Naive thymus-derived CD8-positive, alpha-beta T cell (primary cell): ENCODE data around the gene MZT2B. TPM values are rescaled to one million over a fixed set of nuclear protein-coding genes. Genes with fewer than 3 reads are reported as not detected.
A peak's percentile ranks its signal among the peaks of the same experiment; 100 is the strongest.
"Not testable (repeated sequence)": the region's sequence is repeated elsewhere in the genome, so short reads cannot be mapped to it uniquely, and the experiment has no call there.

ENCODE experiments used
- ATAC-seq, 2 donors: fragments of 150-1000 bp; cut with Tn5 transposase in 1 of 2; sonication (Bioruptor Pico), chemical (Tn5 transposase) in 1 of 2; 1 replicate in 1 of 2; 2 replicates in 1 of 2; pipeline ENCODE4 v1.10.0; 2021; ENCODE audit warnings: mild to moderate bottlenecking in 2 of 2, moderate library complexity in 2 of 2
- POLR2A ChIA-PET: fragments of 350-600 bp; sonication (Branson Sonifier 250); formaldehyde crosslinking; loops from one replicate; lab custom pipeline; 2021; ENCODE audit warnings: antibody characterized with exemption; lab: Charles Lee
- DNase-seq, 10 donors: peaks; one replicate each; pipeline versions ENCODE4 v3.0.0 to v3.0.0-alpha.2; 2020 to 2022
- H3K27ac Mint-ChIP-seq, 10 donors: one replicate each; pipeline ENCODE4 v1.8.0; 2020 to 2022; ENCODE audit warnings: mild to moderate bottlenecking in 10 of 10, mixed read lengths in 10 of 10, moderate library complexity in 4 of 10, inconsistent platforms in 1 of 10
- H3K27me3 Mint-ChIP-seq, 5 donors: one replicate each; pipeline ENCODE4 v1.8.0; 2021 to 2022; ENCODE audit warnings: mixed read lengths in 5 of 5
- H3K36me3 Mint-ChIP-seq, 3 donors: one replicate each; pipeline ENCODE4 v1.8.0; 2020 to 2022; ENCODE audit warnings: mixed read lengths in 3 of 3, mild to moderate bottlenecking in 2 of 3, inconsistent platforms in 1 of 3
- H3K4me1 Mint-ChIP-seq, 4 donors: one replicate each; pipeline ENCODE4 v1.8.0; 2021 to 2022; ENCODE audit warnings: mixed read lengths in 4 of 4
- H3K4me3 Mint-ChIP-seq, 10 donors: one replicate each; pipeline ENCODE4 v1.8.0; 2020 to 2022; ENCODE audit warnings: mild to moderate bottlenecking in 10 of 10, mixed read lengths in 10 of 10, moderate library complexity in 6 of 10, inconsistent platforms in 1 of 10
- H3K9me3 Mint-ChIP-seq, 9 donors: one replicate each; pipeline ENCODE4 v1.8.0; 2020 to 2022; ENCODE audit warnings: mixed read lengths in 9 of 9, mild to moderate bottlenecking in 3 of 9, inconsistent platforms in 1 of 9, moderate library complexity in 1 of 9
- polyA plus RNA-seq, 3 donors: library from polyadenylated mRNA; unstranded; fragments of 300-500 nt; fragmentation: Illumina TruSeq; gene quantifications; one replicate each; pipeline ENCODE4 v1.2.3, GENCODE V29; 2021
- total RNA-seq, 8 experiments: library from RNA in 2 of 8; stranded (reverse) in 2 of 8; gene quantifications; one replicate each; pipeline ENCODE4 v1.2.3 and lab custom pipeline; 2021 to 2026

Gene MZT2B
- total and polyA plus RNA-seq, 5 experiments from 2014 or later = 171 to 217 (median 189) TPM

- H3K27ac Mint-ChIP-seq, H3K27me3 Mint-ChIP-seq, H3K4me3 Mint-ChIP-seq, POLR2A ChIA-PET, H3K4me1 Mint-ChIP-seq, DNase-seq, H3K9me3 Mint-ChIP-seq, H3K36me3 Mint-ChIP-seq, ATAC-seq: not testable (repeated sequence)
Observed at GRCh38 chr2:130203150-130203549, 21.1 kb downstream of the MZT2B start.

GRCh38 chr2:130207051-130207450 lies 25.0 kb downstream of the MZT2B start:
- H3K4me1 Mint-ChIP-seq, H3K36me3 Mint-ChIP-seq, H3K4me3 Mint-ChIP-seq, H3K27me3 Mint-ChIP-seq, DNase-seq, POLR2A ChIA-PET, H3K9me3 Mint-ChIP-seq, H3K27ac Mint-ChIP-seq, ATAC-seq: not testable (repeated sequence)

GRCh38 chr2:130219147-130219546 lies 37.1 kb downstream of the MZT2B start:
- H3K4me1 Mint-ChIP-seq, H3K36me3 Mint-ChIP-seq, H3K9me3 Mint-ChIP-seq, DNase-seq, H3K27ac Mint-ChIP-seq, POLR2A ChIA-PET, H3K4me3 Mint-ChIP-seq, ATAC-seq: not testable (repeated sequence)
- H3K27me3 Mint-ChIP-seq = peaks cover 10 to 35% (median 18%) of the 10 kb centered on the region in 5 donors

GRCh38 chr2:130220505-130220904 lies 38.4 kb downstream of the MZT2B start:
- ATAC-seq, POLR2A ChIA-PET, H3K4me3 Mint-ChIP-seq, H3K9me3 Mint-ChIP-seq, H3K4me1 Mint-ChIP-seq, DNase-seq, H3K36me3 Mint-ChIP-seq, H3K27ac Mint-ChIP-seq: not testable (repeated sequence)
- peaks cover 10 to 29% (median 16%) of the 10 kb centered on the region in 5 donors for H3K27me3 Mint-ChIP-seq

- H3K27ac Mint-ChIP-seq, H3K36me3 Mint-ChIP-seq, DNase-seq, H3K9me3 Mint-ChIP-seq, POLR2A ChIA-PET, H3K4me3 Mint-ChIP-seq, ATAC-seq, H3K4me1 Mint-ChIP-seq: not testable (repeated sequence)
- peaks cover 0 to 26% (median 7%) of the 10 kb centered on the region in 5 donors for H3K27me3 Mint-ChIP-seq
Observed at GRCh38 chr2:130222523-130222922, 40.5 kb downstream of the MZT2B start.

GRCh38 chr2:130228005-130228404 lies 45.9 kb downstream of the MZT2B start:
- not testable (repeated sequence) for H3K27ac Mint-ChIP-seq

GRCh38 chr2:130228467-130229160 lies 46.6 kb downstream of the MZT2B start:
- DNase-seq, H3K4me1 Mint-ChIP-seq, H3K36me3 Mint-ChIP-seq, POLR2A ChIA-PET, H3K9me3 Mint-ChIP-seq, H3K4me3 Mint-ChIP-seq, ATAC-seq, H3K27ac Mint-ChIP-seq: not testable (repeated sequence)
- H3K27me3 Mint-ChIP-seq = peaks cover 0 to 22% (median 11%) of the 10 kb centered on the region in 5 donors

More at GRCh38 chr2:130228005-130228404, 45.9 kb downstream of the MZT2B start:
- H3K36me3 Mint-ChIP-seq, POLR2A ChIA-PET, H3K9me3 Mint-ChIP-seq, H3K4me3 Mint-ChIP-seq, ATAC-seq, H3K4me1 Mint-ChIP-seq, DNase-seq: not testable (repeated sequence)
- peaks cover 0 to 22% (median 11%) of the 10 kb centered on the region in 5 donors for H3K27me3 Mint-ChIP-seq

- POLR2A ChIA-PET, H3K36me3 Mint-ChIP-seq: not testable (repeated sequence)
- peak in 1 of 2 donors; percentile 52 for ATAC-seq
Observed at GRCh38 chr2:130229161-130229510, 47.1 kb downstream of the MZT2B start.

GRCh38 chr2:130230376-130230775 lies 48.3 kb downstream of the MZT2B start:
- H3K9me3 Mint-ChIP-seq, H3K27ac Mint-ChIP-seq, H3K36me3 Mint-ChIP-seq, H3K4me1 Mint-ChIP-seq, ATAC-seq, DNase-seq, H3K4me3 Mint-ChIP-seq: not testable (repeated sequence)
- peaks cover 2 to 21% (median 11%) of the 10 kb centered on the region in 5 donors for H3K27me3 Mint-ChIP-seq
- POLR2A ChIA-PET = interaction anchor here (0.6 kb wide), 1 partner anchor 875 kb away, joined by 4 read pairs; the partner anchor contains the start of gene PLEKHB2

More at GRCh38 chr2:130229161-130229510, 47.1 kb downstream of the MZT2B start:
- H3K4me1 Mint-ChIP-seq, H3K27ac Mint-ChIP-seq, H3K9me3 Mint-ChIP-seq: not testable (repeated sequence)
- peak in 5 of 10 donors; percentile 12 to 38 (median 30) for DNase-seq
- Mint-ChIP-seq H3K4me3 (peak overlapping the region in 4 of 10 donors; percentile 34 to 52 (median 38)), H3K27me3 (peaks cover 1 to 21% (median 11%) of the 10 kb centered on the region in 5 donors)

GRCh38 chr2:130230907-130231306 lies 48.8 kb downstream of the MZT2B start:
- H3K36me3 Mint-ChIP-seq, H3K4me3 Mint-ChIP-seq, H3K27ac Mint-ChIP-seq, H3K9me3 Mint-ChIP-seq, DNase-seq, H3K4me1 Mint-ChIP-seq, ATAC-seq: not testable (repeated sequence)
- H3K27me3 Mint-ChIP-seq = peaks cover 2 to 21% (median 11%) of the 10 kb centered on the region in 5 donors
- POLR2A ChIA-PET = interaction anchor here (0.6 kb wide), 1 partner anchor 874 kb away, joined by 4 read pairs; the partner anchor contains the start of gene PLEKHB2

- Mint-ChIP-seq H3K27ac (no peak overlapping the region), H3K9me3 (peaks cover 0 to 9% (median 0%) of the 10 kb centered on the region in 9 donors), H3K36me3 (no peaks in the 10 kb centered on the region), H3K4me1 (peaks cover 0 to 2% (median 0%) of the 10 kb centered on the region in 4 donors), H3K27me3 (peaks cover 4 to 21% (median 11%) of the 10 kb centered on the region in 5 donors), H3K4me3 (no peak overlapping the region)
- DNase-seq (no peak), ATAC-seq (no peak)
- POLR2A ChIA-PET = no interaction called here
Observed at GRCh38 chr2:130231656-130232055, 49.6 kb downstream of the MZT2B start.

- H3K9me3 Mint-ChIP-seq, H3K36me3 Mint-ChIP-seq, H3K27ac Mint-ChIP-seq, DNase-seq, POLR2A ChIA-PET, H3K4me1 Mint-ChIP-seq, H3K4me3 Mint-ChIP-seq, ATAC-seq: not testable (repeated sequence)
- H3K27me3 Mint-ChIP-seq = peaks cover 7 to 20% (median 11%) of the 10 kb centered on the region in 5 donors
Observed at GRCh38 chr2:130233066-130233465, 51.0 kb downstream of the MZT2B start.

GRCh38 chr2:130239581-130239980 lies 57.5 kb downstream of the MZT2B start:
- peaks cover 0 to 10% (median 7%) of the 10 kb centered on the region in 5 donors for H3K27me3 Mint-ChIP-seq
- DNase-seq, H3K9me3 Mint-ChIP-seq, POLR2A ChIA-PET, ATAC-seq, H3K4me1 Mint-ChIP-seq, H3K27ac Mint-ChIP-seq, H3K36me3 Mint-ChIP-seq, H3K4me3 Mint-ChIP-seq: not testable (repeated sequence)
